Activated CD4-positive, alpha-beta T cell treated with anti-CD3 and anti-CD28 coated beads, Interleukin-2, Interleukin-6, amounts not matched to agents 100 ng/mL and 50 ng/mL, durations not matched to agents 16 hours and 8 hours (primary cell): ENCODE results near the gene IGF2R.
"Not testable (repeated sequence)": the region's sequence is repeated elsewhere in the genome, so short reads cannot be mapped to it uniquely, and the experiment has no call there.

ENCODE experiments used
- DNase-seq: peaks from one replicate; pipeline ENCODE4 v3.0.0-alpha.2; 2020

Gene IGF2R

DNA sequence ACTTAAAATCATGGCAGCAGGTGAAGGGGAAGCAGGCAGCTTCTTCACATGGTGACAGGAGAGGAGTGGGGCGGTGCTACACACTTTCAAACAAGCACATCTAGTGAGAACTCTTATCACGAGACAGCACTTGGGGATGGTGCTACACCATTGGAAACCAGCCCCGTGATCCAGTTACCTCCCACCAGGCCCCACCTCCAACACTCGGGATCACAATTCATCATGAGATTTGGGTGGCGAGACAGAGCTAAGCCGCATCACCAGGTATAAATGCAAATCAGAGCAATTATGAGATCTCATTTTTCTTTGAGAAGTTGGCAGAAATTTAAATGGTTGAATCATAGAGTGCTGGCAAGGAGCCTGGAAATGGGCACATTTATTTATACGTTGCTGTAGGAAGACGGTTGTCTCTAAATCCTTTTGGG, 31.4 kb downstream of the IGF2R start:
- DNase-seq: no peak

DNA sequence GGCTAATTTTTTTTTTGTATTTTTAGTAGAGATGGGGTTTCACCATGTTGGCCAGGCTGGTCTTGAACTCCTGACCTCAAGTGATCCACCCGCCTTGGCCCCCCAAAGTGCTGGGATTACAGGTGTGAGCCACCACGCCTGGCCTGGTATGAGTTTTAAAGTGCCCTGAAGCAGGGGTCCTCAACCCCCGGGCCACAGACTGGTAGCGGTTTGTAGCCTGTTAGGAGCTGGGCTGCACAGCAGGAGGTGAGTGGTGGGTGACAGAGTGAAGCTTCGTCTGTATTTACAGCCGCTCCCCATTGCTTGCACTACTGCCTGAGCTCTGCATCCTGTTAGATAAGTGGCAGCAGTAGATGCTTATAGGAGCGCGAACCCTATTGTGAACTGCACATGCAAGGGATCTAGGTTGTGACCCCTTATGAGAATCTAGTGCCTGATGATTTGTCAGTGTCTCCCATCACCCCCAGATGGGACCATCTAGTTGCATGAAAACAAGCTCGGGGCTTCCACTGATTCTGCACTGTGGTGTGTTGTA, 32.1 kb downstream of the IGF2R start:
- not testable (repeated sequence) for DNase-seq

DNA sequence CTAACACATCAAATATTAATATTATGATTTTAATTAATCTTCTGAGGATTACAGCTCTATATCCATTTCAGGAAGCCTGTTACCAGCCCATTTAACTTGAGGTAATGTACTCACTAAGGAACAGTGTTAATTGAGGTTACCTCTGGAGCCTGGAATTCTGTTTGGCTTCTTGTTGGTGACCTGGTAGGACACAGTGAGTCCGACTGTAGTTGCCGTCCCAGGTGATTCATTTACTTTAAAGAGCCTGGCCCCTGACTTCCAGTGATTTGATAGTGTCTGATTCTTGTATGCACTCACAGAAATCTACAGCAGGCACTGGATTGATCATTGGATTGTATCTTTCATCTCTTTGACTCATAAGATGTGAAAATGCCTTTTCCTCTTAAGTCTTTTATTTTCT, 34.0 kb downstream of the IGF2R start:
- no peak for DNase-seq

DNA sequence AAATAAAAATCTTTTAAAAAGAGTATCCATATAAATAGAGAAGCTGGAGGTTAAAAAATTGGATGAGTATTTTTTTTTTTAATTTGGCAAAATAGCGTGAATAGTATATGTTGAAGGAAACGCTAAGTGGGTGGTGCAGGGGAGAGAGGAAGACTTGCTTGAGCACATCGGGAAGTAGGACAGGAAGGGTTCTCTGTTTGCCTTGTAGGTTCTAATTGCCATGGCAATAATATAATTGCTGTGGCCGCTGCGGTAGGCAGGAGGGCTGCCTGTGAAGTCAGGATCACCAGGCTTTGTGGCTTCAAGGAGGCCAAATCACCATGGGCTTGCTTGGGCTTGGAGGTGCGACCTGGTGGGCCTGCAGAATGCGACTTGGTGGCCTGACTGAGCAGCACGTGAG, 35.1 kb downstream of the IGF2R start:
- no peak for DNase-seq

DNA sequence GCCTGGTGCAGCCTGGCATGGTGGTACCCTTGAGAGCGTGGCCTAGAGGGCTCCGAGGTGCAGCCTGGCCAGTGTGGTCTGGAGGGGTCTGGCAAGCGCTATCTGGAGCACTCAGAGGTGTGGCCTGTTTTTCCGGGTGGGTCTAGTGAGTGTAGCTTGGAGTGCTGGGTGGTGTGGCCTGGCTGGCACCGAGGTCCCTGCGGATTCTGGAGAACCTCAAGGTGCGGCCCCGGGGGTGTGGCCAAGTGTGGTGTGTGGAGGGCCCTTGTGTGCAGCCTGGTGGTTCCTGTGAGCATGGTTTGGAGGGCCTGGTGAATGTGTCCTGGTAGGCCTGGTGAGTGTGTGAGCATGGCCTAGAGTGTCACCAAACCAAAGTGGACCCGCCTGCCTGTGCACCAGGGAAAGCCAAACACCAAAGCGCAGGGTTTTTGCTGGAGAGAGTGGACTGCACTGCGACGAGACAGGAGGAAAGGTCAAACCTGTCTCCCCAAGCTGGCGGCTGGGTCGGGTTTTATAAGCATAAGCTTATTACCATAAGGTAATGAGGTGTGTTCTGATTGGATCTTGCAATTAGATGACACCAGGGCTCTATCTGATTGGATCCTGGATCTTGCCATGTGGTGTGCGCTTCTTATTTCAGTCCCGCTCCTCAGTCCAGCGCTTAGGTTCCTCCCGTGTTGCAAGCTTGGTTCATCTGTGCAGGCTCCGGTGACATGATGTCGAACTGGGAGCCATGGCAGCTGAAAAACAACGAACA, 35.7 kb downstream of the IGF2R start:
- DNase-seq: no peak

DNA sequence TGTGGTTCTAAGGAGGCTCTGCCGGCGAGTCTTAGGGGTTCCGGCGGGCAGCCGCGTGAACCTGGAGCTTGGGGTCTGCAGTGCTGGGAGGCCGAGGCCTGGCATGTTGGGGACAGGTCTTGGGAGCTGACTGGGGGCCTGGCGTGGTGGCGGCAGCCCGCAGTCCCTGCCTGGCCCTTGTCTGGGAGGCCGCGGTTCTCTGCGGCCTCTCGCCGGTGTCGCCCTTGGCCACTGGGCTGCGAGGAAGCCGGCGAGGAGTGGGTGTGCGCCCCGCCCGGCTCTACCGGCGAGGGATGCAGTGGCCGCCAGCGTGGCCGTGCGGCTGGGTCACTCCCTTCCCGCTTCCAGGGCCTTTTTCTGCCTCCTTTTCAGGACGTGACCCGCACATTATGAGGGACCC, 36.3 kb downstream of the IGF2R start:
- DNase-seq: no peak

DNA sequence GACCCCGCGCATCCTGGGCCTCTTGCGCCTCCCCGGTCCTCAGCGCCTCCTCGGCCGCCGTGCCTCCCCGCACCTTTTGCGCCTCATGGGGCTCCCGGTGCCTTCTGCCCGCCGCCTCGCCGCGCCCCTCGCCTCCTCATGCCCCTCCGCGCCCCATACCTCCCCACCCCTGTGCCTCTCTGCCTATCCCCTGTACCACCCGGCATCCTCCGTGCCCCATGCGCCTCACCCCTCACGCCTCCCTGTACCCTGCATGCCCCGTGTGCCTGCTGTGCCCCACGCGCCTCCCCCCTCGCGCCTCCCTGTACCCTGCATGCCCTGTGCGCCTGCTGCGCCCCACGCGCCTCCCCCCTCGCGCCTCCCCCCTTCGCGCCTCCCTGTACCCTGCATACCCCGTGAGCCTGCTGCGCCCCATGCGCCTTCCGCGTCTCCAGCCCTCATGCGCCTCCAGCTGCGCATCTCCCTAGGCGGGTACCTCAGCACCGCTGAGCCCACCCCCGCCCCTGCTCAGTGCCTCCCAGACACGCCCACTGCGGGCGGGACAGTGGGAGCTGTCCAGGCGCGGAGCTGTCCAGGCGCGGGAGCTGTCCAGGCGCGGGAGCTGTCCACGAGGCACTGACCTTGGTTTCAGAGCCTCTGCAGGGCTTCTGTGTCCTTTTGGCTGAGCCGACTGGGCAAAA, 37.1 kb downstream of the IGF2R start:
- no peak for DNase-seq

DNA sequence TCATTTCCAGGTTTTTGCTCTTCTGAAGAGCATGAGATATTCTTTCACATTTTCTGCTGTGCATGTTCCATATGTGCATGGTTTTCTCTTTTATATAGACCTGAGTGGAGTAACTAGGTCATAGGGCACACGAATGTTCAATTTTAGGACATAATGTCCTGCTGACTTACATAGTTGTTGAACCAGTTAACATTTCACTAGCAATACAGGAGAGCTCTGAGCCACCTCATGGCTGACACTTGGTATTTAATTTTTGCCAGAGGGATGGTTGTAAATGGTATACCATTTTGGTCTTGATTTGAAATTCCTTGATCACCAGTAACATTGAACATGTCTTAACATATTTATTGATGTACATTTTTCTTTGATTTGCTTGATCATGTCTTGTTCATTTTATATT, 38.3 kb downstream of the IGF2R start:
- DNase-seq: no peak

DNA sequence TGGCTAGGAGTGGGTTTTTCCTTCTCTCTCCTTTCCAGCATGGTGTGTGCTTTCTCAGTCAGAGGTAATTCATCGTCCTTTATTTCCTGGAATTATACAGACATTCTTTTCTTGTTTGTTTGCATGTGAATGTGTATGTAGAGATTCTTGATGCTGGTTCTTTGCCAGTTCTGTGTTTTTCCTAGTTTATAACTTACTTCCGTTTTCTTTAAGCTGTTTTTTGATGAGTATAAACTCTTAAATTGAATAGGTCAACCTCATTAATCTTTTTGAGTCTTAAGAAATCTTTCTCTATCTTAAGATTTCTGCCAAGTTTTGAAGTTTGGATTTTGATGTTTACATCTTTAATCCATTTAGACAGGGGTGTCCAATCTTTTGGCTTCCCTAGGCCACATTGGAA, 38.7 kb downstream of the IGF2R start:
- no peak for DNase-seq

DNA sequence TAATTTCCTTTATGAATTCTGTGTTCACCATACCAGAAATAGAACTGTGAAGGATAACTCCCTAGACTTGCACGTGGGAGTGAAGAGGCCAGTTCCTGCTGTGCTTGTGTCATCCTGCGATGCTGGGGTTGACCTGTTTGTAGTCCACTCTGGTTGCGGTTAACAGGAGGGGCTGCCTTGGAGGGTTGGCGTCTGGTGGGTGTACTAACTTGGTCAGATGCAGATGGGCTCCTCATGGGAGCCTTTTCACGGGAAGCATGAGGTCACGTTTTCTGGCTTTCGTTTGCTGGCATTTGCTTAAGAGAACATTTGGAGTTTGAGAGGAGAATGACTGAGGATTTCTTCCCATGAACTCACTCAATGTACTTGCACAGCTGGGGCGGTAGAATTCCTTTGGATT, 41.2 kb downstream of the IGF2R start:
- no peak for DNase-seq

DNA sequence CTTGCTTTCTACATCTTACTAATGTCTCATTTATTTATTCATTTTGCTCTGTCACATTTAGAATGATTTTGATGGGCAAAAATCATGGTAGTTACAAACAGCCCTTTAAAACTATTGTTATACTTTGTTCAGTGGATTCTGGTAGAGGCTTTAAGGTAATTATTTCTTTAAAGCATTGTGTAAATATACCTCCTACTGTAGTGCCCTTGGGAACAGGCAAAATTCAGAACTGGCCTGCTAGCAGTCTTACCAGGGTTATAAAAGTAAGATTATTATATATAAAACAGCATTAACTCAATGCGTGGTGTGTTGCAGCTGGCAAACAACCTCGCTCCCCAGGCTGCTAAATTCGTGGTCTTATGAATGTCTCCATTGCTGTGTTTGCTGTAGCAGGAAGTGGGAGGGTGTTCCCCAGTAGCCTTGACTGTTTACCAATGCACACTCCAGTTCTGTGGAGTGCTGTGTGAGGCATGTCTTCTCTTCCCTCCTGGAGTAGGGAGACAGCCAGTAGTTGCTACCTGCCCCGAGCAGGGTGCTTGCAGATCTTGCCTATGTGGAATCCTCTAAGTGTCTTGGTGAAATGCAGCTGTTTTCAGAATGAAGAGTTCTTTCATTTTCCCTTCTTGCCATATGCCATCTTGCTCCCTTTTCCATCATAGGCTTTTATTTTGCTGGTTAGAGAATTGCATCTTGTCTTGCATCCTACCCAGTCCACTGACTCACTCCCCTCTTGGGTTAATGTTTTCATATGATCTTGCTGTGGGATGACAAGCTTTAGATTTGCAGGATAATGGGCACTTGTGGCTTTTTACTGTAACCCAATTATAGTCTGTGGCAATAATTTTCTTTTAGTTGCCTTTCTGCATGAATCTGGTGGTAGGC, 45.3 kb downstream of the IGF2R start:
- DNase-seq: peak; percentile 27

DNA sequence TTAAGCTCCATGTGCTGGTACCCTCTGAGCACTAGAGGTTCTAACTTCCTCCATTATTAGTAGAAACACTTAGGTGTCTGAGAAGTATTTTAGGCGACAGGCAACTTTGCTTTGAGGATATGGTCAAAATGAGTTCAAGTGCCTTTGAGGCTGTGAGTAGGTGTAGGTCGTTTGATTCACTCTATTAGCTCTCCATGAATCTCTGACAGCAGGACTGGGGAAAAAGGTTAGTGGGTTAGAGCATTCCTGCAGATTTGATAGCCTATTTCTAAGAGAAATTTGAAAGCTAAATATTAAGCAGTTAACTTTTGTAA, 45.9 kb downstream of the IGF2R start:
- DNase-seq: no peak

DNA sequence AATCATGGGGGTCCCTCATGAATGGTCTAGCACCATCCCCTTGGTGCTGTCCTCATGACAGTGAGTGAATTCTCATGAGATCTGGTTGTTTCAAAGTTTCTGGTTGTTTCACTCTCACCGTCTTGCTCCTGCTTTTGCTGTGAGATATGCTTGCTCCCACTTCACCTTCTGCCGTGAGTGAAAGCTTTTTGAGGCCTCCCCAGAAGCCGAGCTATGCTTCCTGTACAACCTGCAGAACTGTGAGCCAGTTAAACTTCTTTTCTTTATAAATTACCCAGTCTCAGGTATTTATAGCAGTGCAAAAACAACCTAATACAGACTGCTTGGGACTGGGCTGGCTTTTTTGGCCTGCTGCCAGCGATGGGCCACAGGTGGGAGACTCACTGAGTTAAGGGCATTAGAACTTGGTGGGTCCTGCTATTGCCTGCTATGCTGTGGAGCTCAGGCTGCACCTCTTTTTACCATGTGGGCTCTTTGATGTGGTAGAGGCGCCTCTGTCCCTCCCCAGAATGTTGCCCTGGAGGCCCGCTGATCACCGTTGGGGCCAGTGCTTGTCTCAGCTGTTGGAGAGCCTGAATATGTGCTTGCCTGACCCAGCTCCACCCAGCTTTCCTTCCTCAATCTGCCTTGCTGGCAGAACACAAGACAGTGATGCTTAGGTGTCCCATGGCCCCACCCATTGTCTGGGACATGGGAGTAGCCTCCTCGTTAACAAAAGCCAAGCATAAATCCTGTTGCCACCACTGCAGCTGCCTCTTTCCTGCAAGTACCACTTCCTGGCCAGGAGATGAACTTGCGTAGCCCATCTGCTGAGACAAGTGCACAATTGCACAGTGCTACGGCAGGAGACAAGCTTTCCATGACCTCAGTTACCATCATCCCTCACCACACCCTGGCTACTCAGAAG, 47.1 kb downstream of the IGF2R start:
- peak; percentile 72 for DNase-seq

DNA sequence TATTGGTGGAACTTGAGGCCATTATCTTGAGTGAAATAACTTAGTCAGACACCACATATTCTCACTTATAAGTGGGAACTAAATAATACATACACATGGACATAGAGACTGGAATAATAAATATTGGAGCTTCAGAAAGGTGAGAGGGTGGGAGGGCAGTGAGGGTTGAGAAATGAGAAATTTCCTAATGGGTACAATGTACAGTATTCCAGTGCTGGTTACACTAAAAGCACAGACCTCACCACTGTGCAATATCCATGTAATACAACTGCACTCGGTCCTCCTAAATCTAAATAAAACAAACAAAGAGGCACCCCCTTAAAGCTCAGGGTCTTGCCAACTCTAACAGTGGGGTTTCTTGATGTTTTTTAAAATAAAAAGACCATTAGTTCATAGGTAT, 53.2 kb downstream of the IGF2R start:
- DNase-seq: no peak

DNA sequence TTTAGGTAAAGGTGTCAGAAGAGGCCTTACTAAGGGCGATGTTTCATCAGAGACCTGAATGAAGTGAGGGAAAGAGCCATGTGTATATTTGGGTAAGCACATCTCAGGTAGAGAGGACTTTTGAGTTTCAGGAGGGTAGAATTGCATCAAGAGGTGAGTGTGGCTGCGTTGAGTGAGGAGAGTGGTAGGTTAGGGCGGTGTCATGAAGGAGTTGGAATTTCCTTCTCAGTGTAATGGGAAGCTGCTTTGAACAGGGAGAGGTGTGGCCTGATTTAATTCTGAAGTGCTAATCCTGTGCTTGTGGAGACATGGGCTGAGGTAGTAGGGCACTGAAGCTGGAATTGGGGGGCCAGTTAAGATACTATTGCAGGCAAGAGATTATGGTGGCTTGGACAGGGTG, 53.9 kb downstream of the IGF2R start:
- no peak for DNase-seq

DNA sequence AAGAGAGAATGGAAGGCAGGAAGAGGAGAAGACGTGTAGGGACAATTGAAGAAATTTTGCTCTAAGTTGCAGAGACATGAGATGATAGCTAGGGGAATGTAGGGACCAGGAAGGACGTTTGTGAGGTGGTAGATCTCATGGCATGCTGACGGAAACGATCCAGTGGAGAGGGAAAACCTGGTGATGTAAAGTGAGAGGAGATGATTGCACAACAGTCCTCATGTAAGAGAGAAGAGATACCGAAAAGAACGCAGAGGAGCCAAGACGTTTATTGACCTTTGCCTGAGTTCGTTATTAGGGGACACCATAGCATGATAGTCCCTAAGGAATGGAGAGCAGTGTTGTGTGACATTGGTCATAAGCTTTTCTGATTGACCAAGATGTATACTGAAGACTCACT, 55.3 kb downstream of the IGF2R start:
- DNase-seq: no peak

DNA sequence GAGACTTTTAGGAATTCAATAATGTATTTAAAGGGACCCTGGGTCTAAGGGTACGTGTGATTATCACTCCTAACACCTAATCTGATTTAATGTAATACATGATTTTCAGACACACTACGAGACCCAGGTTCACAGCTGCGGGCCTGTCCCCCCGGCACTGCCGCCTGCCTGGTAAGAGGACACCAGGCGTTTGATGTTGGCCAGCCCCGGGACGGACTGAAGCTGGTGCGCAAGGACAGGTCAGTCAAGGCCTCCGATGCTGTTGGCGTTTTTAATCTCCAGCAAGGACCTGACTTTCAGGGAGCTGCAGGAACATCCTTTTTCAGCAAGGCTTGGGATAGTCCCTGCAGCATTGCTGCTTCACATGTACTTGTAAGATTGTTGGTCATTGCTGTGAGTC, 58.2 kb downstream of the IGF2R start:
- DNase-seq: no peak

DNA sequence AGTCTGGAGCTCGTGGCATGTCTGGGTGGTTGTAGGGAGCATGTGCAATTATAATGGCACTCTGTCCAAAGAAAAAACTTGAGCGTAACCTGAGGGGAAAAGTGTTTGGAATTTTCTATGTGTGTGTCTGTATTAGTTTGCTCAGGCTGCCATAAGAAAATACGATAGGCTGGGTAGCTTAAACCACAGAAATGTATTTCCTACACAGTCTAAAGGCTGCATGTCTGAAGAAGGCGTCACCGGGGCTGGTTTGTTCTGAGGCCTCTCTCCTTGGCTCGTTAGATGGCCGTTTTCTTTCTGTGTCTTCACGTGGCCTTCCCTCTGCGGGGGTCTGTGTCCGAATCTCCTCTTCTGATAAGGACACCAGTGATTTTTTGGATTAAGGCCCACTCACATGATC, 59.0 kb downstream of the IGF2R start:
- DNase-seq: no peak

DNA sequence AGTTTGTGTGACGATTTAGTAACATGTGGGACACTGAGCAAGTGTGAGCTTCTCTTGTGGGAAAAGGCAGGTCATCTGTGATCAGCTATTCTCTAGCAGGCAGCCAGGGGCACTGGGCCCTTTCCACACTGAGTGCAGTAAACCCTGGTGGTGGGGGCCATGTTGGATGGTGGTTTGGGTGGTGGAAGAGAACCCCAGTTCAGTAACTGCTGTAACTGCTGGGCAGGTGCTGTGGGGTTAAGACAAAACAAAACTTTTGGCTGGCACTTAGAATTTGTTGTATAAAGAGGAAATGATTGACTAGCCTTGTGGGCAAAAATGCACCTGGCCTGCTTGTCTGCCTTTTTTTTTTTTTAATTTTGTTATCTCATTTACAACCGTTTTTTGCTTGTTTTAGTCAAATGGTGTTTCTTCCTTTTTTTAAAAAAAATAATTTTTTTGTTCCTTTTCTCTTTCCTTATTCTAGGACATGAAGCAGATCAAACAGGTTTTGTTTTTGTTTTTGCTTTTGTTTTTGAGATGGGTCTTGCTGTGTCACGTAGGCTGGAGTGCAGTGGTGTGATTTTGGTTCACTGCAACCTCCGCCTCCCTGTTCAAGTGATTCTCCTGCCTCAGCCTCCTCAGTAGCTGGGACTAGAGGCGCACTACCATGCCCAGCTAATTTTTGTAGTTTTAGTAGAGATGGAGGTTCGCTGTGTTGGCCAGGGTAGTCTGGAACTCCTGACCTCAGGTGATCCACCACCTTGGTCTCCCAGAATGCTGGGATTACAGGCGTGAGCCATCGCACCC, 59.8 kb downstream of the IGF2R start:
- peak; percentile 37 for DNase-seq

DNA sequence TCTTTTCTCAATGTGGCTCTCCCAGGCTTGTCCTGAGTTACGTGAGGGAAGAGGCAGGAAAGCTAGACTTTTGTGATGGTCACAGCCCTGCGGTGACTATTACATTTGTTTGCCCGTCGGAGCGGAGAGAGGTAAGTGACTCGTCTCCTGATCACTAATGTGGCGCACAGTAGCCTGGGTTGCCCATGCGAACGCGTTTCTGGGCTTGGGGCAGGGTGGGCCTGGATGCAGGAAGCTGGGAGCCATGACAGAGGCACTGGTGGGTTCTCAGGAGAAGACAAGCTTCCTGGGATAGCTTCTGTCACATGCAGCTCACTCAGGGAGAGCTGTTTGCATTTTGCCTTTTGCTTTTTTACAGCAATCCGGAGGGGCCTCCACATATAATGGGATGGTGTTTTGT, 60.6 kb downstream of the IGF2R start:
- DNase-seq: no peak

DNA sequence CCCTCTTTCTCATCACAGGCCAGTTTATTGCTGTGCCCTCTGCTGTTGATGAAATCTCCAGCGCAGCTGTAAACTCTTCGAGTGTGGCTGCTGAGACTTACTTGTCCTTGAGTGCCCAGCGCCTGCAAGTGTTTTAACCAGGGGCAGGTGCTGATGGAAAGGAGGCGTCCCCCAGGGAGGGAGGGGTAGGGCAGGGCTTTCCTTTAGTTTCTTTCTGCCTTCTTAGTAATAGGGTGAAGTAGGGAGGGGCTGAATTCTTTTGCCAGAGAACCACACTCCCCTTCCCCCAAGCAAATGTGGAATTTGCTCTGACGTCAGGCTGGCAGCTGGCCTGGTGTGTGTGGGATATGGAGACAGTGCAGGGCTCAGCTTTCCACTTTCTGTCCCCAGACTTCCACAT, 61.2 kb downstream of the IGF2R start:
- DNase-seq: no peak

DNA sequence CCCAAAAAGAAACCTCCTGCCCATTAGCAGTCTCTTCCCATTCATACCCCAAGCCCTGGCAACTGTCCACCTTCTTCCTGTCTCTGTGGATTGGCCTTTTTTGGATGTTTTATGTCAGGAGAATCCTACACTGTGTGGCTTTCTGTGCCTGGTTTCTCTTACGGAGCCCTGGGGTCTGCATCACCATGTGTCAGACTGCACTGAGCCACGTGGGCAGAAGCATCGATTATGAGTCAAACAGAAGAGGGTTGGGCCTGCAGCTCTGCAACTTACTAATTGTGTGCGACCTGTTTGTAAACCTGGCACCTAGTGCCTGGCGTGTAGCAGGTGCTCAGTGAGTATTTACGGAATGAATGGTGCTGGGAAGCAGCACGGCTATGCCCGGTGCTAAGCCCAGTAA, 62.6 kb downstream of the IGF2R start:
- no peak for DNase-seq
